Measurements from ENCODE around the gene AZU1.

The AZU1 gene

GRCh38 chr19:795691-796581, 31.7 kb upstream of the AZU1 start:
- intact Hi-C loops (cut with DNase I) = loop anchor here (5.0 to 10.0 kb wide), 2 partner anchors 96 to 131 kb away; partner anchors contain the start of genes MED16, RNF126 and RNU6-9
- no peak for DNase-seq

- DNase-seq = peak; percentile 99 to 100 (median 100)
- intact Hi-C loops (cut with DNase I) = loop anchor here (5.0 to 10.0 kb wide), 2 partner anchors 95 to 132 kb away; partner anchors contain the start of genes MED16, RNF126 and RNU6-9
Observed at GRCh38 chr19:796692-797527, 30.7 kb upstream of the AZU1 start, which contains the start of gene PTBP1. PTBP1 (plus strand) TSS chr19:797452; CDS start chr19:797498, 46 bp downstream.

DNA sequence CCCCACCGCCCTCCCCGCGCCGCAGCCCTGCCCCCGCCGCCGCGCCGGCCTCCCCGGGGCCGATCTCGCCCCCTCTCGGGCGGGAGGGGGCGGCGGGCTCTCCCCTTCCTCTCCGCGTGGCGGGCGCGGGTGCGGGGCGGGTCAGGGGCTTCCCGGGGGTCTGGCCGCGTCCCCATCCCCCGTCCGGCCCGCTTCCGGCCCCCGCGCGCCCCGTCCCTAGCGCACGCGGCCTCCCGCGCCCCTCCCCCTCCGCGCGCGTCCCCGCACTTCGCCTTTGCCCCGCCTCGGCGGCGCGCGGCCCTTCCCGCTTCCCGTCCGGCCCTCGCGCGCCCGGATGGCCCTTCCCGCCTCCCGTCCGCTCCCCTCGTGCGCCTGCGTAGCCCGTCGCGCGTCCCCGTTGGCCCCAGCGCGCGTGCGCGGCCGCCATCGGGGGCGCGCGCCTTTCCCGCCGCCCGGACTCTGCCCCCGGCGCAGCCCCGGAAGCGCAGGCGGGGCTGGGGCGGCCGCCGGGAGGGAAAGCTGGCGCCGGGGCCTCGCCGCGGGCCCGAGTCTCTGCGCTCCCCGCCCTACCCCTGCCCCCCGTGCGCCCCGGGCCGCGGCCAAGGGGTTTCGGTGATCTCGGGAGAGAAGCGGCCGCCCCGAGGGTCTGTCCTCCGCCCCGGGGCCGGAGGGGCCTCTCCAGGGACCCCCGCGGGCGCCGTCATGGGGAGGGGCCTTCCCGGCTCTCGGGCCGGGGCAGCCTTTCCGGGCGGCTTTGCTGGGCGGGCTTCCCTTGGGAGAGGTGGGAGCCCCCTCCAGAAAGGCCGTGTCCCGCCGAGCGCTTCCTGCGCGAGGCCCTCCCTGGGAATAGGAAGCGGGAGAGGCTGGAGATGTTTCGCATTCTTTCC, 29.9 kb upstream of the AZU1 start:
- peak in 40 of 42 donors; percentile 59 to 92 (median 80) for DNase-seq
- intact Hi-C loops (cut with DNase I) = loop anchor here (5.0 to 10.0 kb wide), 2 partner anchors 95 to 133 kb away; partner anchors contain the start of genes MED16, RNF126 and RNU6-9

GRCh38 chr19:798415-799075, 29.1 kb upstream of the AZU1 start:
- DNase-seq = peak in 1 of 42 donors; percentile 11
- intact Hi-C loops (cut with DNase I) = loop anchor here (5.0 to 10.0 kb wide), 2 partner anchors 94 to 134 kb away; partner anchors contain the start of genes MED16, RNF126 and RNU6-9

DNA sequence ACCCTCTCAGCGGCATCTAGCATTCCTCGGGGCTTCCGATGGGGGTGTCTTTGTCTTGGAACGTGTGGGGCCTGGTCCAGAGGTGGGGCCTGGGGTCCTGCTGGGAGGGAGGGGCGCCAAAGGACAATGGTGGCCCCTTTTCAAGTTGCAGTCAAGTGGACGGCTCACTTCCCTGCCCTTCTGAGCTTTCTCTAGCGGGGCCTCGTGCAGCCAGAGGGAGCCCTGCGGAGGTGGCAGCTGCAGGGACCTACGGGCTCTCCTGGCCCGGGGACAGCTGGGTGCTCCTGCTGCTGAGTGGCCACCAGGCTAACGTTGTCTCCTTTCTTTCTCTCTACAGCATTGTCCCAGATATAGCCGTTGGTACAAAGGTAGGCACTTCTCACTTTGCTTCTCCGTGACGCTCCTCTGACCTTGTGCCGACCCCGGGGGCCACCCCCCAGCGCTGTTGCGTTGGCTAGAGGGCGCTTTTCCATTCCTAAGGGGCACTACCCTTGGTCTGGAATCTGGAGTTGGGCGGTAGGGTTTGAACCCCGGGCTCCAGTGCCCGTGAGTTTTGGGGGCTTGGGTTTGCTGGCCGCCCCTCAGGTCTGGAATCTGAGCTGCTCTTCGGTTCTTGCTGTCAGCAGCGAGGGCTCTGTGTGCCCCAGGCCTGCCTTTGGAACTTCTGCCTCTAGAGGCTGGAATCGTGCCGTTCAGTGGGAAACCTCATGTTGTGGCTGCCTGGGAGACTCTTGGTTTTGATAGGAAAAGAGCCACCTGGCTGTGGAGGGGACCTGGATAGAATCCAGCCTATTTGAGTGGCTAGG, 28.4 kb upstream of the AZU1 start:
- DNase-seq = peak in 1 of 42 donors; percentile 12
- intact Hi-C loops (cut with DNase I) = loop anchor here (5.0 to 10.0 kb wide), 2 partner anchors 93 to 134 kb away; partner anchors contain the start of genes MED16, RNF126 and RNU6-9

DNA sequence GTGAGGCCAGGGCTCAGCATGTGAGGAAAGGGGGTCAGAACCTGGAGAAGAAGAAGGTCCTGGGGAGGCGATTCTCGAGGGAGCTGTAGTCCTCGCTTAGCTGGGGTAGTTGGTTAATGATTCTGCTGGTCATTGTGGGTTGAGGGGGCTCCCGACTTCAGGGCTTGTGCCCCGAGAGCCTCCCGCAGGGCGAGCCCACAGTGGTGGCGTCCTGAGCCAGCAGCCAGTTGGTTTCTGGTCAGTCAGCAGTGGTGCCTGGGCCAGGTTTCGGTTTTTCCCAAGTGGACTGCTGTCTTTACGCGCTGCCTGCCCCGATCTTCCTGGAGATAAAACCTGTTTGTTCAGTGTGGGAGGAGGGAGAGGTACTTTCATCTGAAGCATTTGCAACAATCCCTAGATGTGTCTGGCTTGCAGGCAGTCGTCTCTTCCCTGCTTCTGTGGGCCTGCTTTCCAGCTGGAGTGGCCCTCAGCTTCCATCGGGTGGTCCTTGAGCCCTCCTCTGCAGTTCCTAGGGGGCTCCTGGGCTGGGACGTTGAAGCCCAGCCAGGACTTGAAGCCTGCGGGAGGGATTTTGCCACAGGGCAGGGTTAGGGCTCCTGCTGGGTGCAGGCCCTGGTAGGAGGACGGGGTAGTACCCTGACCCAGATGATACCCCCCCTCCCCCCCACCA, 27.1 kb upstream of the AZU1 start:
- intact Hi-C loops (cut with DNase I) = no loop called here
- DNase-seq = no peak

- DNase-seq = peak in 2 of 42 donors; percentile 45 to 47
- intact Hi-C loops (cut with DNase I) = no loop called here
Observed at GRCh38 chr19:801030-801860, 26.4 kb upstream of the AZU1 start.

- intact Hi-C loops (cut with DNase I) = no loop called here
- DNase-seq = no peak
Observed at GRCh38 chr19:801861-802497, 25.7 kb upstream of the AZU1 start.

DNA sequence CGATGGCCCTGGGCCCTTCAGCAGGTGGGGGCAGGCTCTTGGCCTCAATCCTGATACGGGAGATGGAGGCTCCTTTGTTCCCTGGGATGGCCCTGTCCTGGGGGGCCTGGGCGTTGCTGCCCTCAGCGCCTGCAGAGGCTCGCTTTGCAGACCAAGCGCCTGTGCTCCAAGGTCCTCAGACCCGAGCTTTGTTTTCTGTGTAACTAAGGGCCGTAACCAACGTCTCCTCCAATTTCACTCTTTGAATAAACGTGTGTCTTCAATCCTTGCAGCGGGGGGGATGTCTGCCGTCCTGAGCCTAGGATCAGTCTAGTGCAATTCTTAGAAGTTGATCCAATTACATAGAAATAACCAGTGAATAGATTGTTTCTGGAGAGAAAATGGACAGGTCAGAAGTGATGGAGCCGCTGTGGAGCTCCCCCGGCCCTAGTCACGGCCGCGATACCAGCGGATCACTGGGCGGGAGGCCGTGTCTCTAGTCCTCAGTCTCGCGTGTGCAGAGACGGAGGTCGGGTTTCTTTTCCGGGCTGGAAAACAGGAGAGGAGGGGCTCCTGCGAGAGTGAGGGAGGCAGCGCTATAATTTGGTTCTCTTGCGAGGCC, 25.0 kb upstream of the AZU1 start:
- intact Hi-C loops (cut with DNase I) = no loop called here
- DNase-seq = no peak

DNA sequence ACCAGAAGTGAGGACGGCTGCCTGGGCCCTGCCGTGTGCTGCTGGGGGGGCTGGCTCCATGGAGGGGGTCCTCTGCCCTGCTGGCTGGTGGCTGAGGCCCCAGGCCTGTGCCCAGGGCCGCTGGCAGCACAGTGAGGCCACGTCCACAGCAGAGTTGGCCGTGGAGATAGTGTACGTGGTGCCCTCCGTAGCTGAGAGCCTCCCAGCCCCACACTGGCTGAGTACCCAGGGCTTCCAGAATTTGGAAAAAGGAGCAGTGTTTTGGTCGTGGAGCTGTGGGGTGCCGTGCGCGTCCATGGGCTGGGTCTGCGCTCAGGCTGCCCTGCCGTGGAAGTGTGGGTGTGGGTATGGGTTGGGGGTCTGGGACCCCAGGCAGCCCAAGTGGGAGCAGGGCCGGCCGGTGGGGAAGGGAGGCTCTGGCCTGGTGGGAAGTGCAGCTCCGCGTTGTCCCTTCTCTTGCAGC, 24.5 kb upstream of the AZU1 start:
- no peak for DNase-seq
- intact Hi-C loops (cut with DNase I) = no loop called here

GRCh38 chr19:803686-804418, 23.8 kb upstream of the AZU1 start:
- no peak for DNase-seq
- intact Hi-C loops (cut with DNase I) = no loop called here

DNA sequence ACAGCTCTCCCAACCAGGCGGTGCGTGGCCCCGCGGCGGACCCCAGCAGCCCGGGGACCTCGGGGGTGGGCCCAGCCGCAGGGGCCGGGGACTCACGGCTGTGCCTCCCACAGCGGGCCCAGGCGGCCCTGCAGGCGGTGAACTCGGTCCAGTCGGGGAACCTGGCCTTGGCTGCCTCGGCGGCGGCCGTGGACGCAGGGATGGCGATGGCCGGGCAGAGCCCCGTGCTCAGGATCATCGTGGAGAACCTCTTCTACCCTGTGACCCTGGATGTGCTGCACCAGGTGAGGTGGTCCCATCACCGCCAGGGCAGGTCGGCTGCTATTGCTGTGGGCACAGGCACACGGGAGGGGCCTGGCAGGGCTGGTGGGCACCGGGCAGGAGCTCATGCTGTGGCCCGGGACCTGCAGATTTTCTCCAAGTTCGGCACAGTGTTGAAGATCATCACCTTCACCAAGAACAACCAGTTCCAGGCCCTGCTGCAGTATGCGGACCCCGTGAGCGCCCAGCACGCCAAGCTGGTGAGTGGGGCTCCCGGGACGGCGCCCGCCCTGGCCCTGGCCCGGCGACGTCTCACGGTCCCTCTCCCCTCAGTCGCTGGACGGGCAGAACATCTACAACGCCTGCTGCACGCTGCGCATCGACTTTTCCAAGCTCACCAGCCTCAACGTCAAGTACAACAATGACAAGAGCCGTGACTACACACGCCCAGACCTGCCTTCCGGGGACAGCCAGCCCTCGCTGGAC, 23.0 kb upstream of the AZU1 start:
- intact Hi-C loops (cut with DNase I) = no loop called here
- DNase-seq = no peak

GRCh38 chr19:805166-805551, 22.5 kb upstream of the AZU1 start:
- peak in 22 of 42 donors; percentile 24 to 73 (median 53) for DNase-seq
- intact Hi-C loops (cut with DNase I) = no loop called here
